Fibroblast of lung (primary cell): ENCODE results near the gene TMEM138. TPM values are rescaled to one million over a fixed set of nuclear protein-coding genes. Genes with fewer than 3 reads are reported as not detected.

Experiments used
- DNase-seq, 2 donors: peaks; one replicate each; pipeline versions ENCODE4 v3.0.0 to v3.0.0-alpha.2; 2010; ENCODE audit warnings: low read depth in 2 of 2
- H2AFZ ChIP-seq: 2 replicates; pipeline ENCODE4 v1.5.1; 2012; ENCODE audit warnings: low read length, control low read depth, inconsistent platforms
- H3K27ac ChIP-seq: 2 replicates; pipeline ENCODE4 v1.5.1; 2011; ENCODE audit warnings: low read length, control low read depth; ENCODE audit not compliant: insufficient read depth
- H3K27me3 ChIP-seq: 2 replicates; pipeline ENCODE4 v1.5.1; 2011; ENCODE audit warnings: mild to moderate bottlenecking, low read length; ENCODE audit not compliant: control insufficient read depth, insufficient read depth
- H3K36me3 ChIP-seq: 2 replicates; pipeline ENCODE4 v1.5.1; 2011; ENCODE audit warnings: low read length; ENCODE audit not compliant: control insufficient read depth, insufficient read depth
- H3K4me1 ChIP-seq: 2 replicates; pipeline ENCODE4 v1.5.1; 2011; ENCODE audit warnings: low read length; ENCODE audit not compliant: control insufficient read depth, insufficient read depth; ENCODE audit errors: extremely low read depth
- H3K4me2 ChIP-seq: 2 replicates; pipeline ENCODE4 v1.5.1; 2011; ENCODE audit warnings: low read length, control low read depth; ENCODE audit not compliant: insufficient read depth; ENCODE audit errors: extremely low read depth
- H3K4me3 ChIP-seq, 4 experiments: fragments of 200-600 bp in 1 of 4; sonication (generic) in 1 of 4; replicated peaks in 1 of 4; 2 replicates each; pipeline ENCODE4 v1.5.1; 2011 to 2016; ENCODE audit warnings: low read length in 4 of 4, low read depth in 3 of 4, mild to moderate bottlenecking in 3 of 4, control low read depth in 2 of 4, inconsistent platforms in 1 of 4, mixed read lengths in 1 of 4; ENCODE audit not compliant: insufficient read depth in 1 of 4; ENCODE audit errors: control extremely low read depth in 1 of 4
- H3K79me2 ChIP-seq: 2 replicates; pipeline ENCODE4 v1.5.1; 2012; ENCODE audit warnings: mild to moderate bottlenecking, low read length, inconsistent platforms; ENCODE audit not compliant: control insufficient read depth, insufficient read depth
- H3K9ac ChIP-seq: 2 replicates; pipeline ENCODE4 v1.5.1; 2011; ENCODE audit warnings: mild to moderate bottlenecking, low read length, control low read depth; ENCODE audit not compliant: insufficient read depth
- H3K9me3 ChIP-seq: 2 replicates; pipeline ENCODE4 v1.5.1; 2012; ENCODE audit warnings: low read depth, low read length; ENCODE audit not compliant: control insufficient read depth, insufficient read depth
- H4K20me1 ChIP-seq: 2 replicates; pipeline ENCODE4 v1.5.1; 2011; ENCODE audit warnings: low read length; ENCODE audit not compliant: control insufficient read depth, insufficient read depth; ENCODE audit errors: extremely low read depth
- EZH2 ChIP-seq: IDR thresholded peaks from 2 replicates; pipeline ENCODE4 v1.5.1; 2012; ENCODE audit warnings: low read length, control low read depth, mild to moderate bottlenecking; ENCODE audit errors: missing control alignments
- polyA plus RNA-seq, 2 donors: library from polyadenylated mRNA; depleted of rRNA in 1 of 2; stranded (reverse) in 1 of 2; unstranded in 1 of 2; fragments of >200 nt; gene quantifications; 2 replicates each; pipeline ENCODE4 v1.2.1, GENCODE V29; 2011 to 2012; ENCODE audit warnings: missing spikeins in 1 of 2
- total RNA-seq: library from RNA; depleted of rRNA; stranded (reverse); fragments of >200 nt; gene quantifications from 2 replicates; pipeline ENCODE4 v1.2.1, GENCODE V29; 2014
- TF ChIP-seq, protein P1 (sequence below), 2 donors: IDR thresholded peaks in 1 of 2; conservative IDR thresholded peaks in 1 of 2; 1 replicate in 1 of 2; 2 replicates in 1 of 2; pipeline ENCODE4 v1.5.1; 2011 to 2012; ENCODE audit warnings: low read length in 2 of 2, control low read depth in 1 of 2, inconsistent platforms in 1 of 2, low read depth in 1 of 2, mild to moderate bottlenecking in 1 of 2

Gene TMEM138
- total and polyA plus RNA-seq, 2 donors (not counting 1 experiment from before 2014, with no cell fraction given) = 30.2 to 95.9 TPM

DNA sequence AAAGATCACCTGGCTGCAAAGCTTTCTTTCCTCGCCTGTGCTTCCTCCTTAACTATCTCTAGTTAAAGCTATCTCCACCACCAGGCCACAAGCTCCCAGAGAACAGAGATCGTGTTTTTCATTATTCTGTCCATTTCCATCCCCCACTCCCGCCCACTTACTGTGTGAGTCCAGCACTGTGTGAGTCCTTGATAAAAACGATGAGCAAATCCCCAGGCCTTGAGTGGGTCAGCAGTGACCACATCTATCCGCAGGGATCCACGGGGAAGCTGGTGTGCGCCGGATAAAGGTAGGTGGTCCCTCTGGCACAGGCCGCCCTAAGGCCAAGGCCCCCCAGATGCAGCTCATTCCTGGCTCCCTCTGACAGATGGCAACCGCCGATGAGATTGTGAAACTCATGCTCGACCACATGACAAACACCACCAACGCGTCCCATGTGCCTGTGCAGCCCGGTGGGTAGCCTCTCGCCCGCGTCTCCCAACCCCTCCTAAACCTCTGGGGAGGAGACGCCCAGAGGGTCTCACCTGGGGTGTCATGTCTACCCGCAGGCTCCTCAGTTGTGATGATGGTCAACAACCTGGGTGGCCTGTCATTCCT, 19.9 kb upstream of the TMEM138 start:
- Histone ChIP-seq H3K9me3 (no peaks in the 10 kb centered on the region), H3K27ac (no peak overlapping the region), H4K20me1 (no peaks in the 10 kb centered on the region), H2AFZ (no peak overlapping the region), H3K79me2 (no peaks in the 10 kb centered on the region), H3K4me2 (no peak overlapping the region), H3K9ac (no peak overlapping the region), H3K27me3 (no peaks in the 10 kb centered on the region), H3K4me3 (no peak overlapping the region), H3K36me3 (peaks cover 3% of the 10 kb centered on the region), H3K4me1 (no peaks in the 10 kb centered on the region)
- DNase-seq = no peak
- TF ChIP-seq, protein P1, sequence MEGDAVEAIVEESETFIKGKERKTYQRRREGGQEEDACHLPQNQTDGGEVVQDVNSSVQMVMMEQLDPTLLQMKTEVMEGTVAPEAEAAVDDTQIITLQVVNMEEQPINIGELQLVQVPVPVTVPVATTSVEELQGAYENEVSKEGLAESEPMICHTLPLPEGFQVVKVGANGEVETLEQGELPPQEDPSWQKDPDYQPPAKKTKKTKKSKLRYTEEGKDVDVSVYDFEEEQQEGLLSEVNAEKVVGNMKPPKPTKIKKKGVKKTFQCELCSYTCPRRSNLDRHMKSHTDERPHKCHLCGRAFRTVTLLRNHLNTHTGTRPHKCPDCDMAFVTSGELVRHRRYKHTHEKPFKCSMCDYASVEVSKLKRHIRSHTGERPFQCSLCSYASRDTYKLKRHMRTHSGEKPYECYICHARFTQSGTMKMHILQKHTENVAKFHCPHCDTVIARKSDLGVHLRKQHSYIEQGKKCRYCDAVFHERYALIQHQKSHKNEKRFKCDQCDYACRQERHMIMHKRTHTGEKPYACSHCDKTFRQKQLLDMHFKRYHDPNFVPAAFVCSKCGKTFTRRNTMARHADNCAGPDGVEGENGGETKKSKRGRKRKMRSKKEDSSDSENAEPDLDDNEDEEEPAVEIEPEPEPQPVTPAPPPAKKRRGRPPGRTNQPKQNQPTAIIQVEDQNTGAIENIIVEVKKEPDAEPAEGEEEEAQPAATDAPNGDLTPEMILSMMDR (conservative IDR thresholded peaks at IDR 0.05 in 1 of 2, IDR thresholded peaks at IDR 0.05 in 1 of 2; ENCODE audit: low read depth in 1 of 2, low read length in 2 of 2) = no peak
- no peak for TF ChIP-seq EZH2

DNA sequence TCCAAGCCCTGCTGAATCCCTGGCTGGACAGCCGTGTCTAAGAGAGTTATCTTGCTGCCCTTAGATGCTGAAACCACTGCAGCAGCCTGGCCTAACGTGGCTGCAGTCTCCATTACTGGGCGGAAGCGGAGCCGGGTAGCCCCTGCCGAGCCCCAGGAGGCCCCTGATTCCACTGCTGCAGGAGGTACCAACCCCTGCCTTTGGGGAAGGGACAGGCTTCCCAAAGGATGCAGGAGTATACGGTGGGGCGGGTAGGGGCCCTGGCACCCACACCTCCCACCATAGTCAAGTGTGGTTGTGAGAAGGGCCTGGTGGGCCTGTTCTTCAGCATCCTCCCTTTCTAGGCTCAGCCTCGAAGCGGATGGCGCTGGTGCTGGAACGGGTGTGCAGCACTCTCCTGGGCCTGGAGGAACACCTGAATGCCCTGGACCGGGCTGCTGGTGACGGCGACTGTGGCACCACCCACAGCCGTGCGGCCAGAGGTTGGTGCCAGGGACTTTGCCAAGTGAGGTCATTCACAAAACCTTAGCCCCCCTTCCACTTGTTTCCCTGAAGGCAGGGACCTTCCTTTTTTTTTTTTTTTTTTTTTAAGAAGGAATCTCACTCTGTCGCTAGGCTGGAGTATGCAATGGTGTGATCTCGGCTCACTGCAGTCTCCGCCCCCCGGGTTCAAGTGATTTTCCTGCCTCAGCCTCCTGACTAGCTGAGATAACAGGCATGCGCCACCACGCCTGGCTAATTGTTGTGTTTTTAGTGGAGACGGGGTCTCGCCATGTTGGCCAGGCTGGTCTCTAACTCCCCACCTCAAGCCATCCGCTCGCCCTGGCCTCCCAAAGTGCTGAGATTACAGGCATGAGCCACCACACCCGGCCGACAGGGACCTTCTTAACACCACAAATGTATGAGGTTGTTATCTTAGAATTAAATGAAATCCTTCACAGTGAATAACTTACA, 18.1 kb upstream of the TMEM138 start:
- TF ChIP-seq, protein P1 (conservative IDR thresholded peaks at IDR 0.05 in 1 of 2, IDR thresholded peaks at IDR 0.05 in 1 of 2; ENCODE audit: low read depth in 1 of 2, low read length in 2 of 2) = no peak
- TF ChIP-seq EZH2 = no peak
- Histone ChIP-seq H3K36me3 (peaks cover 5% of the 10 kb centered on the region), H3K4me3 (no peak overlapping the region), H3K4me1 (no peaks in the 10 kb centered on the region), H3K9ac (no peak overlapping the region), H3K27ac (no peak overlapping the region), H3K4me2 (no peak overlapping the region), H2AFZ (no peak overlapping the region), H4K20me1 (no peaks in the 10 kb centered on the region), H3K27me3 (no peaks in the 10 kb centered on the region), H3K79me2 (no peaks in the 10 kb centered on the region), H3K9me3 (no peaks in the 10 kb centered on the region)
- DNase-seq = no peak

DNA sequence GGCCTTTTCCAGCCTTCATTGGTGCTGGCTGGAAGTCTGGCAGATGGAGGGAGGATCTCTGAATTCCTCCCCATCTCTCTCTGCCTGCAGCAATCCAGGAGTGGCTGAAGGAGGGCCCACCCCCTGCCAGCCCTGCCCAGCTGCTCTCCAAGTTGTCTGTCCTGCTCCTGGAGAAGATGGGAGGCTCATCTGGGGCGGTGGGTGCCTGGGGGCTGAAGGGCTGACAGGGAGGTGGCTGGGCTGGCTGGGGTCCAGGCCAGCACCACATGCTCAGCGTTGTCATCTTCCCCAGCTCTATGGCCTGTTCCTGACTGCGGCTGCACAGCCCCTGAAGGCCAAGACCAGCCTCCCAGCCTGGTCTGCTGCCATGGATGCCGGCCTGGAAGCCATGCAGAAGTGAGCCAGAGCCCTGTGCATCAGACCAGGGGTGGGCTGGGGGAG, 17.0 kb upstream of the TMEM138 start:
- no peaks in the 10 kb centered on the region for H4K20me1 ChIP-seq
- no peak overlapping the region for H3K9ac ChIP-seq
- no peak overlapping the region for H3K4me3 ChIP-seq
- no peak for DNase-seq
- peaks cover 7% of the 10 kb centered on the region for H3K36me3 ChIP-seq
- H3K79me2 ChIP-seq = no peaks in the 10 kb centered on the region
- H2AFZ ChIP-seq = no peak overlapping the region
- H3K4me2 ChIP-seq = no peak overlapping the region
- H3K27me3 ChIP-seq = no peaks in the 10 kb centered on the region
- no peak for TF ChIP-seq EZH2
- TF ChIP-seq, protein P1 (conservative IDR thresholded peaks at IDR 0.05 in 1 of 2, IDR thresholded peaks at IDR 0.05 in 1 of 2; ENCODE audit: low read depth in 1 of 2, low read length in 2 of 2) = no peak
- no peaks in the 10 kb centered on the region for H3K4me1 ChIP-seq
- no peak overlapping the region for H3K27ac ChIP-seq
- H3K9me3 ChIP-seq = no peaks in the 10 kb centered on the region
